Mucosa of stomach (tissue), 1 donor: ENCODE data around the gene DEFB114.

ENCODE experiments used
- H3K27me3 ChIP-seq: one replicate; pipeline ENCODE4 v1.7.0; 2013; ENCODE audit warnings: mild to moderate bottlenecking, low read length; ENCODE audit not compliant: control insufficient read depth, insufficient read depth
- H3K36me3 ChIP-seq: one replicate; pipeline ENCODE4 v1.7.0; 2013; ENCODE audit warnings: low read length; ENCODE audit not compliant: control insufficient read depth, insufficient read depth
- H3K4me1 ChIP-seq: one replicate; pipeline ENCODE4 v1.7.0; 2013; ENCODE audit warnings: mild to moderate bottlenecking, low read length; ENCODE audit not compliant: control insufficient read depth, insufficient read depth
- H3K4me3 ChIP-seq: one replicate; pipeline ENCODE4 v1.7.0; 2013; ENCODE audit warnings: low read length
- H3K9ac ChIP-seq: one replicate; pipeline ENCODE4 v1.7.0; 2013; ENCODE audit warnings: mild to moderate bottlenecking, low read length, moderate library complexity
- H3K9me3 ChIP-seq: one replicate; pipeline ENCODE4 v1.7.0; 2013; ENCODE audit warnings: mild to moderate bottlenecking, low read length, moderate library complexity; ENCODE audit not compliant: control insufficient read depth
- donor health status: Pancreatic carcinoma.

The DEFB114 gene

GRCh38 chr6:49964064-49964463 lies at the start of gene DEFB114:
TSS of gene DEFB114 (minus strand) at chr6:49964164. CDS start at chr6:49964105, 59 bp downstream.
- no peaks in the 10 kb centered on the region for H3K27me3 ChIP-seq
- H3K36me3 ChIP-seq = no peaks in the 10 kb centered on the region
- H3K4me3 ChIP-seq = no peak within 1 kb of the TSS
- no peaks in the 10 kb centered on the region for H3K4me1 ChIP-seq
- no peaks in the 10 kb centered on the region for H3K9me3 ChIP-seq
- no peak within 1 kb of the TSS for H3K9ac ChIP-seq

- Histone ChIP-seq H3K36me3 (no peaks in the 10 kb centered on the region), H3K4me1 (no peaks in the 10 kb centered on the region), H3K4me3 (no peak overlapping the region), H3K9ac (no peak overlapping the region), H3K27me3 (no peaks in the 10 kb centered on the region), H3K9me3 (no peaks in the 10 kb centered on the region)
These were observed 43.9 kb upstream of the DEFB114 start for GRCh38 chr6:50007819-50008218.

- Histone ChIP-seq H3K4me1 (no peaks in the 10 kb centered on the region), H3K9ac (no peak overlapping the region), H3K27me3 (no peaks in the 10 kb centered on the region), H3K36me3 (no peaks in the 10 kb centered on the region), H3K4me3 (no peak overlapping the region), H3K9me3 (no peaks in the 10 kb centered on the region)
These were observed 39.2 kb upstream of the DEFB114 start for GRCh38 chr6:50003139-50003538.

GRCh38 chr6:49995278-49995677 lies 31.3 kb upstream of the DEFB114 start:
- no peaks in the 10 kb centered on the region for H3K4me1 ChIP-seq
- no peak overlapping the region for H3K4me3 ChIP-seq
- H3K9ac ChIP-seq = no peak overlapping the region
- H3K27me3 ChIP-seq = no peaks in the 10 kb centered on the region
- no peaks in the 10 kb centered on the region for H3K36me3 ChIP-seq
- no peaks in the 10 kb centered on the region for H3K9me3 ChIP-seq

- Histone ChIP-seq H3K4me1 (no peaks in the 10 kb centered on the region), H3K4me3 (no peak overlapping the region), H3K27me3 (peaks cover 5% of the 10 kb centered on the region), H3K36me3 (no peaks in the 10 kb centered on the region), H3K9me3 (no peaks in the 10 kb centered on the region), H3K9ac (no peak overlapping the region)
These were observed 24.9 kb upstream of the DEFB114 start for GRCh38 chr6:49988900-49989299.

GRCh38 chr6:49987749-49988148 lies 23.8 kb upstream of the DEFB114 start:
- peaks cover 5% of the 10 kb centered on the region for H3K27me3 ChIP-seq
- H3K9ac ChIP-seq = no peak overlapping the region
- no peaks in the 10 kb centered on the region for H3K9me3 ChIP-seq
- no peak overlapping the region for H3K4me3 ChIP-seq
- H3K4me1 ChIP-seq = no peaks in the 10 kb centered on the region
- no peaks in the 10 kb centered on the region for H3K36me3 ChIP-seq

- H3K9me3 ChIP-seq = no peaks in the 10 kb centered on the region
- no peaks in the 10 kb centered on the region for H3K36me3 ChIP-seq
- no peaks in the 10 kb centered on the region for H3K4me1 ChIP-seq
- no peak overlapping the region for H3K4me3 ChIP-seq
- no peak overlapping the region for H3K9ac ChIP-seq
- H3K27me3 ChIP-seq = peaks cover 7% of the 10 kb centered on the region
These were observed 22.6 kb upstream of the DEFB114 start for GRCh38 chr6:49986551-49986950.

GRCh38 chr6:49982046-49982445 lies 18.1 kb upstream of the DEFB114 start:
- H3K9ac ChIP-seq = no peak overlapping the region
- H3K27me3 ChIP-seq = peaks cover 4% of the 10 kb centered on the region
- H3K4me1 ChIP-seq = no peaks in the 10 kb centered on the region
- no peak overlapping the region for H3K4me3 ChIP-seq
- no peaks in the 10 kb centered on the region for H3K36me3 ChIP-seq
- H3K9me3 ChIP-seq = no peaks in the 10 kb centered on the region

GRCh38 chr6:49980898-49981297 lies 16.9 kb upstream of the DEFB114 start:
- H3K9ac ChIP-seq = no peak overlapping the region
- H3K27me3 ChIP-seq = peaks cover 4% of the 10 kb centered on the region
- H3K36me3 ChIP-seq = no peaks in the 10 kb centered on the region
- no peaks in the 10 kb centered on the region for H3K4me1 ChIP-seq
- H3K9me3 ChIP-seq = no peaks in the 10 kb centered on the region
- H3K4me3 ChIP-seq = no peak overlapping the region

GRCh38 chr6:49979584-49979983 lies 15.6 kb upstream of the DEFB114 start:
- Histone ChIP-seq H3K27me3 (peaks cover 4% of the 10 kb centered on the region), H3K9me3 (no peaks in the 10 kb centered on the region), H3K9ac (no peak overlapping the region)

GRCh38 chr6:49978332-49979226 lies 14.6 kb upstream of the DEFB114 start:
- H3K4me3 ChIP-seq = no peak overlapping the region
- no peaks in the 10 kb centered on the region for H3K36me3 ChIP-seq
- no peak overlapping the region for H3K9ac ChIP-seq
- H3K9me3 ChIP-seq = no peaks in the 10 kb centered on the region
- no peaks in the 10 kb centered on the region for H3K4me1 ChIP-seq
- H3K27me3 ChIP-seq = peaks cover 4% of the 10 kb centered on the region

More at GRCh38 chr6:49979584-49979983, 15.6 kb upstream of the DEFB114 start:
- Histone ChIP-seq H3K4me3 (no peak overlapping the region), H3K36me3 (no peaks in the 10 kb centered on the region), H3K4me1 (no peaks in the 10 kb centered on the region)

- H3K4me3 ChIP-seq = no peak within 1 kb of the TSS
- H3K4me1 ChIP-seq = no peaks in the 10 kb centered on the region
- H3K9me3 ChIP-seq = no peaks in the 10 kb centered on the region
- no peak within 1 kb of the TSS for H3K9ac ChIP-seq
- H3K27me3 ChIP-seq = no peaks in the 10 kb centered on the region
- no peaks in the 10 kb centered on the region for H3K36me3 ChIP-seq
These were observed 5.6 kb upstream of the DEFB114 start, which contains the start of gene DEFB113 for GRCh38 chr6:49969605-49970004. TSS of gene DEFB113 (minus strand) at chr6:49969625. CDS start at chr6:49969625, 0 bp downstream.
